ENCODE data around the gene RNF25. TPM values are rescaled to one million over a fixed set of nuclear protein-coding genes. Genes with fewer than 3 reads are reported as not detected.

Gene RNF25
- total RNA-seq, 1 experiment from 2014 or later = 40.7 TPM

DNA sequence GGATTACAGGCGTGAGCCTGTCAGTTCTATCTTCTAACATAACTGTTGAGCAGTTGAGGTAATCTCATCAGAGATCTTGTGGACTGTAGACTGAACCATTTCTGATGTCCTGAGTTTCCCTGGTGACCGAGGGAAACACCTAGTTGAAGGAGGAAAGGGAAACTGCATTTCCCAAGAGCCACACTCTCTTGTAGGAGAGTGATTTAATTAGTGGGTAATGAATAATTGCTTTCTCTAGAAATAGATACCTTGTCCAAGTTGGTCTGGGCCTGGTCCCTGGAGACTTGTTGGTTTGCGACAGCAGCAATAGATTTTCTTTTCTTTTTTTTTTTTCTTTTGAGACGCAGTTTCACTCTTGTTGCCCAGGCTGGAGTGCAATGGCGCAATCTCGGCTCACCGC lies 46.3 kb upstream of the RNF25 start:
- Histone ChIP-seq H3T11ph (ENCODE audit: low read length) (no peak overlapping the region), H2BK5ac (ENCODE audit: insufficient read length, low read length) (no peak overlapping the region), H3K14ac (ENCODE audit: insufficient read depth, low read length) (no peak overlapping the region), H3K4me2 (ENCODE audit: insufficient read depth, insufficient read length, low read length) (no peak overlapping the region), H3K4me1 (ENCODE audit: insufficient read depth, low read length) (peaks cover 14% of the 10 kb centered on the region; the same call in 1 of the 2 replicates), H3K23ac (ENCODE audit: insufficient read length, low read depth, low read length) (no peak overlapping the region), H4K5ac (ENCODE audit: insufficient read length, low read depth, low read length) (no peak overlapping the region), H4K20me1 (ENCODE audit: control insufficient read depth, insufficient read depth, insufficient read length) (no peaks in the 10 kb centered on the region), H3K4ac (ENCODE audit: low read depth, low read length) (no peak overlapping the region), H2AFZ (ENCODE audit: low read length) (no peak overlapping the region), H2AK5ac (ENCODE audit: insufficient read length, low read length) (no peak overlapping the region), H3K79me1 (ENCODE audit: insufficient read depth, low read depth, low read length, poor library complexity, severe bottlenecking) (peaks cover 12% of the 10 kb centered on the region), H2BK120ac (ENCODE audit: low read depth, low read length, poor library complexity, severe bottlenecking) (no peak overlapping the region), H2BK20ac (ENCODE audit: low read depth, low read length, poor library complexity, severe bottlenecking) (no peak overlapping the region), H3K56ac (ENCODE audit: insufficient read length, low read depth, low read length) (no peak overlapping the region), H3K27me3 (ENCODE audit: insufficient read depth, low read length) (no peaks in the 10 kb centered on the region), H4K91ac (ENCODE audit: insufficient read length, low read depth, low read length) (no peak overlapping the region), H2BK12ac (ENCODE audit: insufficient read length, low read depth, low read length) (no peak overlapping the region), H4K8ac (replicated peaks; ENCODE audit: insufficient read length, low read depth, low read length) (no peak overlapping the region), H3K18ac (ENCODE audit: insufficient read length, low read depth, low read length) (no peak overlapping the region), H2BK15ac (ENCODE audit: low read depth, low read length) (no peak overlapping the region), H3K9me3 (ENCODE audit: control insufficient read depth, low read depth, low read length) (no peaks in the 10 kb centered on the region), H3K27ac (ENCODE audit: insufficient read length, low read depth, low read length) (no peak overlapping the region), H3K9ac (ENCODE audit: extremely low read depth, insufficient read length, low read length) (no peak overlapping the region), H3K79me2 (ENCODE audit: insufficient read depth, low read length) (peaks cover 17% of the 10 kb centered on the region; the same call in 1 of the 2 replicates), H3K23me2 (ENCODE audit: insufficient read length, low read depth, low read length, poor library complexity, severe bottlenecking) (no peaks in the 10 kb centered on the region)
- no peak overlapping the region for H3K27ac Mint-ChIP-seq
- peaks cover 30 to 34% of the 10 kb centered on the region in 2 experiments for H3K4me1 Mint-ChIP-seq
- no CpG with 5 or more reads among the region's 7 CpGs for WGBS (ENCODE audit: extremely low coverage, insufficient read length, low lambda C conversion rate)
- DNase-seq = no peak
- TF ChIP-seq, protein P1, sequence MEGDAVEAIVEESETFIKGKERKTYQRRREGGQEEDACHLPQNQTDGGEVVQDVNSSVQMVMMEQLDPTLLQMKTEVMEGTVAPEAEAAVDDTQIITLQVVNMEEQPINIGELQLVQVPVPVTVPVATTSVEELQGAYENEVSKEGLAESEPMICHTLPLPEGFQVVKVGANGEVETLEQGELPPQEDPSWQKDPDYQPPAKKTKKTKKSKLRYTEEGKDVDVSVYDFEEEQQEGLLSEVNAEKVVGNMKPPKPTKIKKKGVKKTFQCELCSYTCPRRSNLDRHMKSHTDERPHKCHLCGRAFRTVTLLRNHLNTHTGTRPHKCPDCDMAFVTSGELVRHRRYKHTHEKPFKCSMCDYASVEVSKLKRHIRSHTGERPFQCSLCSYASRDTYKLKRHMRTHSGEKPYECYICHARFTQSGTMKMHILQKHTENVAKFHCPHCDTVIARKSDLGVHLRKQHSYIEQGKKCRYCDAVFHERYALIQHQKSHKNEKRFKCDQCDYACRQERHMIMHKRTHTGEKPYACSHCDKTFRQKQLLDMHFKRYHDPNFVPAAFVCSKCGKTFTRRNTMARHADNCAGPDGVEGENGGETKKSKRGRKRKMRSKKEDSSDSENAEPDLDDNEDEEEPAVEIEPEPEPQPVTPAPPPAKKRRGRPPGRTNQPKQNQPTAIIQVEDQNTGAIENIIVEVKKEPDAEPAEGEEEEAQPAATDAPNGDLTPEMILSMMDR (conservative IDR thresholded peaks at IDR 0.05) = no peak
- no peaks in the 10 kb centered on the region for H3K9me3 Mint-ChIP-seq
- no peaks in the 10 kb centered on the region for H3K27me3 Mint-ChIP-seq (ENCODE audit: low read depth)
- H3K4me3 Mint-ChIP-seq = no peak overlapping the region
- H3K36me3 Mint-ChIP-seq (ENCODE audit: insufficient read depth in 1 of 3, low read depth in 3 of 3) = peaks cover 8 to 34% (median 17%) of the 10 kb centered on the region in 3 experiments

Data from H9 (cell line).